ENCODE data around the gene CEP95.

CEP95 gene

DNA sequence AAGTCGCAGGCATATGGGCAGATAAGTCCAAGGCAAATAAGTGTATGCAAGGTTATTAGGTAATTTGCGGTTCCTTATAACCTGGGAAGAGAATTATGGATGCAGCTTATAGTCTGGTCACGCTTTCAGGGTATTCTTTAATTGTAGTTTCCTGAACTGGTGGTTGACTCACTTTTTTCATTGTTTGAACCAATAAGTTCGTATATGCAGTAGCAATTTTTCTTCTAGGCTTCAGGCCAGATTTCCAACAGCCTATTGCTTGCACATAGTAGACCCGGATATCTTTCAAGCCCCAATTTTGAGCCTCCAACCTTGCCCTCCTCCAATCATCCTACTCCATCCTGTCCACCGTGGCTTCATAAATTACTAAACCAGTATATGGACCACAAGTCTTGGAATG lies 12.8 kb downstream of the CEP95 start:
- DNase-seq: no peak

DNA sequence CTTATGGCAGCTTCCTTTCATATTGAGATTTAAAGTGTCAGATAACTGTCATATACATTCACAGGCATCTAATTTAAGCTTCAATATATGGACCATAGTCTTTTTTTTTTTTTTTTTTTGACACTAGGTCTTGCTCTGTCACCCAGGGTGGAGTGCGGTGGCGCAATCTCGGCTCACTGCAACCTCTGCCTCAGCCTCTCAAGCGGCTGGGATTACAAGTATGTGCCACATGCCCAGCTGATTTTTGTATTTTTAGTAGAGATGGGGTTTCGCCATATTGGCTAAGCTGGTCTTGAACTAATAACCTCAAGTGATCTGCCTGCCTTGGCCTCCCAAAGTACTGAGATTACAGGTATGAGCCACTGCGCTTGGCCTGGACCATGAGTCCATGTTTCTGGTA lies 13.6 kb downstream of the CEP95 start:
- no peak for DNase-seq

DNA sequence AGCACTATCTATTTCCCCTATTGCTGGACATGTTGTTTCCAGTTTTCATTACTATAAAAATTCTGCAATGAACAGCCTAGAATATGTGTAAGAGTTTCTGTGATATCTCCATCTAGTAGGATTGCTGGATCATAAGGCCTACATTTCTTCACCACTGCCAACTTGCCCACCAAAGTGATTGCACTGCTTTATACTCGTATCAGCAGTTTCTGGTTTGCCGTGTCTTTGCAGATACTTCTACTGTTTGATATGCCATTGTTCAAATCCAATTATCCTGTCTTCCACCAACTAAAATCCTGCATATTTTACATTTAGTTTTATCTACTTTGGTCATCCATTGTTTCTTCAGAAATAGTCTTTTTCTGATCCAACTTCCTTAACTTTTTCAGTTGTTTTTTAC lies 21.1 kb downstream of the CEP95 start:
- no peak for DNase-seq

DNA sequence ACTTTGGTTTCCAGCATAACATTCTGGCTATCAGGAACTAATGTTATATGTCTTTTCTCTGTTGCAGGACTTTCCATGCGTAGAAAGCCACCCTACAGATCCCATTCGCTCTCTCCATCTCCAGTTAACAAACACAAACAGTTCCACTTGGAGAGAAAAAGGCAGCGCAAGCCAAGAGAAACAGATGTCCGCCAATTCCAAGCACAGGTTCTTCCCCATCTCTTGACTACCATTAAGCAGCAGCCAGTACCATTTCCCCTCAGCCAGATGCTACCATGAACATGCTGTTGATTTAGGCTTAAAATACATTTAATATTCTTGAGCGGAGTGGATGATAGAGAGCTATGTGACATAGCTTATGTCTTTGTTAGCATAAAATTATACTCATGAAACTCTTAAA lies 22.4 kb downstream of the CEP95 start:
- DNase-seq: no peak

DNA sequence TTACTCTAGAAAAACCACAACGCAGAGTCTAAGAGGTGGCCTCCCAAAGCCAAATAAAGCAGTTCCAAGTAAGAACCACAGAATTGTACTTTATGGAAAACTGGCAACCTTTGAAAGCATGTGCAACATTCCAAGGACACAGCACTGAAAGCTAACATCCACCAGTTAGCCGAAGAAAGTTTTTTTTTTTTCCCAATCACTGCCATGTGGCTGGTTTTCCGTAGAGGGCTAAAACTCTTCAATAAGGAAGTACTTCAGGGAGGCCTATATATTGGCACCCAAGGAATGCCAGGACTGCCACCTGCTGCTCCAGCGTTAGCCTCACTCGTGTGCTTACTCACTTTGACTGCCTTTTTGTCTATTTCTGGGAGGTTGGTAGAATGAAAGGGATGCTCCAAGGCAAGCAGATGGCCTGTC lies 25.2 kb downstream of the CEP95 start:
- DNase-seq: no peak

DNA sequence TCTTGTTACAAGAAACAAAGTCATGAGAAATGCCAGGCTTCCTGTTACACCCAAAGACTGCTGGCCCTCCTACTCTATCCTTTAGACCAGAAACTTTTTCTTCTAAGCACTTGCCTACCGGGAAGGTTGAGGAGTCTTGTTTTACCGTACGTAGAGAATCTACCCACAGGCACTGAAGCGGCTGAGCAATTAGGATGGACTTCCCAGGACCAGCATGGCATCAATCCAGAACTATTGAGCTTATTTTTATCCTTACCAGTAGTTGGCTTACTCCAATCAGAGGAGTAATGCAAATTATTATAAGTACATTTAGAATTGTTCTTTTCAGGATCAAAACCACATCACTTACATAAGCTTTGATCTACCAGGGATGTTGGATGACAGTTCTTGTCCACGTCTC lies 25.6 kb downstream of the CEP95 start:
- DNase-seq: no peak

DNA sequence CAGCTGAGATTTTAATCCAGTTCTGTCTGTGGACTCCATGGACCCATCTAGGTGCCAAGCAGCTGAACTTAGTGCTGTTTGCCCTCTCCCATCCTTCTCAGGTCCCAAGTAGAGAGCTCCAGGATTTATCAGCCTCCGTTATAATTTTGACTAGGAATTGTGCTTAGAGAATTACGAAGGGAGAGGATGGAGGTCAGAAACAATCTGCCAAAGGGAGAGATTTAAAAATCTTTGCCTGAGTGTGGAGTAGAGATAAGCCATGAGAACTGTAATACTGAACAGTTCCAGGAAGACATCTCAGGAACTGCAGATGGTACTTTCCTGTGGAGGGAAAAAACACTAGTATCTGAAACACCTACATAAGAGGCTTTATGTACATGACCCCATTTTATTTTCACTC lies 27.0 kb downstream of the CEP95 start:
- no peak for DNase-seq

DNA sequence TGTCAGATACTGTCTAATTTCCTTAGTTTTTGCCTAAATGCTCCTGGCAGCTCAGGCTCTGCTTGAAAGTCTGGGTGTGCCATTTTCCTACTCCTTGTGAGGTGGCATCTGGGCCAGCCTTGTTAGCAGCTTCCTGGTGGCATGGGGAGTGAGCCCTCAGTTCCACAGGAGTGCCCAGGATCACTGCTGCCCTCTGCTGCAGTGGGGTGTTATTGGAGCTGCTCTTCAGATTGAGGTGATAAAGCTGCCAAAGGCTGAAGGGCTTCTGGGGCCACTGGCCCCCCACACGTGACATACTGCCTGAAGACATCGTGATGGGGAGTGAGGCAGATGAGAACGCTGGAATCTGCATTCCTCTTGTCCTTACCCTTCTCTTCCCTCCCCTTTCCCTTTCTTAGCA lies 27.4 kb downstream of the CEP95 start:
- no peak for DNase-seq

DNA sequence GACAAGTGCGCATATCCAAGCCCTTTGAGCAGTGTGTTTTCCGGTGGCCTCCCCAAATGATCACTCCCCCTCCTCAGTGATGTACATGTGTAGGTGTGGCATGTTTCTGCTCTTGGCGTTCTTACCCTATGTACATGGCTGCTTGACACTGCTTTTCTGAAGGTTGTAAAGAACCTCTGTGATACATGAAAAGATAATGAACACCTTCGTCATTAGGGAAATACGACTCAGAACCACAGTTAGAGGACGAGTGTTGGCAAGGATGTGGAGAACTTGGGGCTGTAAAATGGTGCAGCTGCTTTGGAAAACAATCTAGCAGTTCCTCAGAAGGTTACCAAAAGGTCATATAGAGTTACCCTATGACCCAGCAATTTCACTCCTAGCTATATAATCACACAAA lies 28.6 kb downstream of the CEP95 start:
- no peak for DNase-seq

DNA sequence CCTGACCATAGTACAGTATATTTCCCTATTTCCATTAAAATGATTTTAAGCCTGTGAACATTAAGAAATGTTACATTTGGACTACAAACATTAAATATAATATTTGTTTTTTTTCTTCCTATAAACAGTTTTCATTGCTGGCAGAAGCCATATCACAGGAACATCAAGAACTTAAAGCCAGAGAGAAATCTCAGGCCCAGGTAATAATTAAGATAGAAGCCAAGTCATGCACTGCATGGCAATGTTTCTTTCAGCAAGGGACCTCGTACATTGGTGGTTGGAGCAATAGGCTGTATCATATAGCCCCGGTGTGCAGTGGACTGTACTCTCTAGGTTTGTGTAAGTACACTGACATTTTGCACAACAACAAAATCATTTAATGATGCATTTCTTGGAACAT lies 30.1 kb downstream of the CEP95 start:
- DNase-seq: no peak

DNA sequence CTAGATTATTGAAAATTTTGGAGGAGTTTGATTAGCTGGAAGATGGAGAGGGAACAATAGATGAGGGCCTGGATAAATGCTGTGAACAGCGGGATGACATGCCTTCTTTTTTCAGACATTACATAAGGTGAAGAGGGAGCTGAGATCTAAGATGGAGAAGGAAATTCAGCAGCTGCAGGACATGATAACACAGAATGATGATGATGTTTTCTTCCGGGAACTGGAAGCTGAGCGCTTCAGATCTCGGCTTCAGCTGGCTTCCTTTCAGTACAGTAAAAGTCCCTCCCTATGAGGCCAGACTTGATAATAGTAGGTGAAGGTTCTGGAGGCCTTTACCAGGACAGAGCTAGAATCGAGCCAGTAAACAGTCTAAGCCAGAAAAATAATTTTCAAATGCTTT lies 30.7 kb downstream of the CEP95 start:
- no peak for DNase-seq

DNA sequence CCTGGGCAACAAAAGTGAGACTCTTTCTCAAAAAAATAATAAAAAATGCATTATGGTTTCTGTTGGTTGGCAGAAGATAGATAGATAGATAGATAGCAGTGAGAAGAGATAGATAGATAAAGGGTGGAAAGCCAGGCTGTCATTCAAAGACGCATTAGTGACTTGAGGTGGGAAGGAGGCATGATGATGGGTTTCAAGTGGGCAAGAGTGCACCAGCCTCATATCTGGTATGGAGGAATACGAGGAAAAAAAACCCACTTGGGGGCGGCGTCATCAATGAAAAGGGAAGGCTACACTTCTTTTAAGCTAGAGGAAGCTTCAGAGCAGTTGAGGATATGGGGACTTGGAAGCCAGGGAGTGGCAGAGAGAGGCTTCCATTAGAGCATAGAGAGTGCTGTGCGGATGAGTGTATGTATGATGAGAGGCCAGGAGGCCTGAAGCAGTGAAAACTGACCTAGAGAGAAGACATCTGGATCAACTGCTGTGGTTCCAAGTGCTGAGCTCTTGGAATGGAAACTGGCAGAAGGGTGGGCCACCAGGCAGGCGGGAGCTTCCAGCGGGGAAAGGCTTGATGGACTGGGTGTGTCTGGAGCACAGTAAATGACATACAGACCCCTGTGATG lies 31.8 kb downstream of the CEP95 start:
- no peak for DNase-seq

DNA sequence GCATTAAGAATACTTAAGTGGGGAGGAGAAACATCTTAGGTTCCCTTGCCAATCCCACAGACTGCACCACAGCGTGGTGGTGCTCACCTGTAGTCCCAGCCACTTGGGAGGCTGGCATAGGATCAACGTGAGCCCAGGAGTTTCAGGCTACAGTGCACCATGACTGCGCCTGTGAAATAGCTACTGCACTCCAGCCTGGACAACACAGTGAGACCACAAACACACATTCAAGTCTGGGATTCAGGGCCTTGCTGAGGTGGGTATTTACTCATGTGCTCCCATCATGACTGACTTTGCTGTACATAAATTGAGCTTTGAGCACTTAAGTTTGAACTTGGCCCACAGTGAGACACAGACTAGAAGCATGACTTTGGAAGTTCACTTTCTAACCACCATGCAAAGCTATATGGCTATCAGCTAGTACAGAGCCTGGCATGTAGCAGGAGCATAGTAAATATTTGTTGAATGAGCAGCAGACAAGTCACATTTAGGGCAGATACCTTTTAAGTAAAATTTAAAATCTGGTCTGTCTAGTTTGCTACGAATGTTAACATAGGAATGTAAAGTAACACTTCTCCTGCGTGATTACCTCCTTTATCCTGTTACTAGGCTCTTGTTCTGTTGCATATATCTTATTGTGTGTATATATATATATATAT lies 33.5 kb downstream of the CEP95 start:
- DNase-seq: no peak

DNA sequence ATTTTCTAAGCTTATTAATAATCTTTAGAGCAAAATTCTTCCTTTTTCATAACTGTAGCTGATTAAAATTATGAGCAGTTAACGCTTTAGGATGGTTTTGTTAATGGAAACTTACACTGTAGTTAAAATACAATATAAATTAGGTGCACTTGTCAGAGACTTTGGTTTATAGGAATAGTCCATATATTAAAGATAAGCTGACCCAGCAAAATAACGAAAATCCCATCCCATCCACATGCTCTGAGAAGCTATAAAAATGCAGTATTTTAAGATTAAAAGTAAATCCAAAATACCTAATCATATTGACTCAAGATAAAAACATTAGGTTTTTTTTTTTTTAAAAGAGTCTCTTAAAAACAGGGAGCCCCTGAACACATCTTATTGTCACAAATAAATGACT lies 38.0 kb downstream of the CEP95 start:
- DNase-seq: no peak

DNA sequence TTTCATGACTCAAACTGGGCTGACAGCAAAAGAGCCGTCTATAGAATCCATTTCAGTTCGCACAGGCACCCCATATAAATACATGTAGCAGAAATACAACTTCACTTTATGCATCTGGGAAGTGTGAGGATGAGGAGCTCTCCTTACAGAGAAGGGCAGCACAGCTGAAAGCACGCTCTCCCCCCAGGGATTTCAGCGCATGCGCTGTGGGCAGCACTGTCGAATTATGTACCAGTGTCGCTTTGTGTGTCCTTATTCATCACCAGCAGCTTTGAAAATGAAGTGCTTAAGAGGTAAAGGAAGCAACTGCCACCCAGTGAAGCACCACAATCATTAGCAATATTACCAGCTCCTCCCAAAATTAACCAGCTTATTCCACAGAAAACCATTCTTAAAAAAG lies 39.9 kb downstream of the CEP95 start:
- peak; percentile 39 for DNase-seq

DNA sequence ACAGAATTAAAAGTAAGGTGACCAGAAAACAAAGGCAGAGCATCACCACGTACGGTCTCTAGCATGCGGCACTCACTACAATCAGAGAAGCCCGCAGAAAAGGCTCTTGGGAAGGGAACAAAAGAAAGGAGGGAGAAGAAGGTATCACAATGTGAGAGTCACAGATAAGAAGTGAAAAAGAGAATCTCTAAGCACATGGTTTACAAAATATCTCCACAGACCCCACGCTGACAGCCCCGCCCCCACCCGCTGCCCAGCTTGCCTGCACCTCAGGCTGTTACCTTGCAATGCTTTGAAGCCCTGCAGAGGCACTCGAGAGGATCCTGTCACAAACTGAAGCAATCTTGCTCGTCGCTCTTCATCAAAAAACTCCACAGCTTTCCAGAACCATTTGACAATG lies 40.5 kb downstream of the CEP95 start:
- no peak for DNase-seq

DNA sequence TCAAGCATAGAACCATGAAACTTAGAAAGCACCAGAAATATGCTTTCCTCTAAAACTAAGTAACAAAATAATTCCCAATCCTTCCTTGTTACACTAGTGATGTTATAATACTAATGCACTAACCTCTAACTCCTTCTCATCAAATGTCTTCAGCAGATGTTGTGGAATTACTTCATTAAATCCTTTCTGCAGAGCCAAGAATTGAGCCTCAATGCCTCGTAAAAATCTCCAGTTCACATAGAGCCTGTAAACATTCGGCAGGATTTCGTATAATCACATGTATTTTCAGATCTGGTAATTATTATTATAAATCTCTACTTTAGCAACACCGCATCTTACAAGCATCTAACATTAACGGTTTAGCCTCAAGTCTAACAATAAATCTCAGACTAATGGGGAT lies 44.7 kb downstream of the CEP95 start:
- no peak for DNase-seq

DNA sequence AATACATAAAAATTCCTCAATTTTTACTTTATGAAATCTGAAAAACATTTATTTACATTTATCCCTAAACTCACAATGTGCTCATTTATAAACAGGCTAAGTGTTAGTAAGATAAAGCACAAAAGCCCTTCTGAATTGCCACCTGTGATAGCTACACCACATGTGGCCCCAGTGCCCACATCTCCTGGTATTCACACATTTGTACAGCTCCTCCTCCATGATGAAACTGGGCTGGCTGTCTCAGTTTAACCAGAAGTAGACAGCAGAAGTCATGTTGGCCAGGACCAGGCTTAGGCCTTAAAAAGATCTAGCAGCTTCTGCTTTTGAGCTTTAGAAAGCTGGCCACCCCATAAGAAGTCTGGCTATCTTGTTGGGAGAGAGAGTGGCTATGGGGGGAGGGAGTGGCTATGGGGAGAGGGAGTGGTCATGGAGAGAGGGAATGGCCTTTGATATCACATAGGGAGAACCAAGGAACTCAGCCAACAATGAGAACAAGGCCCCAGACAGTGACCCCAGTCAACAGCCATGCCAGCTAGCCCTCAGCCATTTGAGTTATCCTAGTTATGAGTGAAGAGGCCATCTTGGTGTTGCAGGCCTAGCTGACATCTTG lies 47.4 kb downstream of the CEP95 start:
- DNase-seq: no peak

DNA sequence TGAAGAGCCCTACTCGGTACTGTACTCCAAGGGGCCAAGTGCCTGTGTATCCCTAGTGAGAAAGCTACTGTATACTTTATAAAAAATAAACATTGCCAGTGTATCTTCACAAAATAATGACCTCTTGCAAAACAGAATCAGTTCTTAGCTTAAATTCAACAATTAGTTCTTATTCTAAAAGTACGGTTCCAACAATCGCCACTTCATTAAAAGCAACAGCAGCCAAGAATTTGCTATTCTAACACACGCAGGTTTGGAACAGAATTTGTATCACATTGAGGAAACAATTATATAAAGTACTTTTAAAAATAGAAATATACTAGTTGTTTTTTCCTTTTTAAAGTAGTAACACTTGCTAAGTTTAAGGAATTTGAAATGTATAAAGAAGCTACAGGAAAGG lies 48.5 kb downstream of the CEP95 start:
- DNase-seq: no peak

DNA sequence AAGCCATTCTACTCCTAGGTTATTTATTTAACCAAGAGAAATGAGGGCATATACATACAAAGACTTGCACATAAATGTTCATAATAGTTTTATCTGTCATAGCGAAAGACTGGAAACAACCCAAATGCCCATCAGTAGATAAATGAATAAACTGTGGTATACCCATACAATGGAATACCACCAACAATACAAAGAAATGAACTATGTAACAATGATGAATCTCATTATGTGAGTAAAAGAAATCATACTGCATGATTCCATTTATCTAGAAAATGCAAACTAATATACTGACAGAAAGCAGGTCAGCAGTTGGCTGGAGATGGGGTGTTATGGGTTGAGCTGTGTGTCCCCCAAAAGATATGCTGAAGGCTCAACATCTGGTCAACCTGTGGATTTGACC lies 57.3 kb downstream of the CEP95 start:
- no peak for DNase-seq

DNA sequence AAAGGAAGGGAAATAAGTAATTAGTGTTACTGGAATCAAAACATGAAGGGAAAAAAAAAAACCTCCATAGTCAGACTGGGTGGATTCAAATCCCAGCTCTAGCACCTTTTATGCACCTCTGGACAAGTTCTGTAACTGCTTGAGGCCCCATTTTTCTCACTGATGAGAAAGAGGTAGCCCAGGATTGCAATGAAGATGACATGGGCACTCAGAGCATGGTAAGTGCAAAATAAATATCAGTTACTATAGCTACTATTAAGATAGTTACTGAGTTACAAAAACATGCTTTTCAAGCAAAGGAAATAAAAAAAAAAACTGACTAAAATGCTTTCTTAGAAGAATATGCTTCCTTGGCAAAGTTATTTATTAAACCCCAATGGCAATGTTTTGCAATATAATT lies 58.8 kb downstream of the CEP95 start:
- no peak for DNase-seq

DNA sequence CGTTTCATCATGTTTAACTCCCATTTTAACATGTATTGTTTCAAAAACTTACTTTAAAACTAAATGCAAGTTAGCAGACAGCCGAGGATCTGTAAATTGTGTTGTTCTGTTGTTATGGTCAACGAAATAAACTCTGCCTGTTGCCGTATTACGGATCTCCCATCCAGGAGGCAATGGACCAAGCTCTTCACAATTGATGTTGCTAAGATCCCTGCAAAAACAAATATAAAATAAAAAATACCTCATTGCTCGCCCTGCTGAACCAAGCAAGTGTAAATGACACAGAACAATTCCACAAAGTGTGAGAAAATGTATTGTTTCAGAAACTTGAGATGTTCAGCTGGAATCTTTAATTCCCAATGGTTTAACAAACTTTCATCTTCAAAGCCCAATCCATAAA lies 65.0 kb downstream of the CEP95 start:
- no peak for DNase-seq

DNA sequence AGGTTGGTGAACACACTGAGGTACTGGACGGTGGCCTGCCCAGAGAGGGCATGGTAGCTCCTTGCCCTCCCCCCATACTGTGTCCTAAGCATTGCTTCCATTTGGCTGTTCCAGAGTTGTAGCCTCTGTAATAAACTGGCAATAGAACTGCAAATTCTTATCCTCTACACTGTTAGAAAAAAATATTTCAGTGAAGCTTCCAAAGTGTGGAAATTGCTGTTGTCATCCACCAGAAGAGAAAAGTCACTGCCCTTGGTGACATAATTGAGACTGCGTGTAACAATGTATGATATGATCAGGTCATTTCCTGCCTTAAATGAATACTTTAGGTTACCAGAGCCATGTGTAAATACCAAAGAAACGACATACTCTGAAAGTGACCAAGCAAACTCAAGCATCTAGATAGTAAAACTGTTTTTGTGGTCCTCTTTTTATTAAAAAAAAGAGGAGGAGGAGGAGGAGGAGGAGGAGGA lies 65.9 kb downstream of the CEP95 start:
- DNase-seq: no peak

DNA sequence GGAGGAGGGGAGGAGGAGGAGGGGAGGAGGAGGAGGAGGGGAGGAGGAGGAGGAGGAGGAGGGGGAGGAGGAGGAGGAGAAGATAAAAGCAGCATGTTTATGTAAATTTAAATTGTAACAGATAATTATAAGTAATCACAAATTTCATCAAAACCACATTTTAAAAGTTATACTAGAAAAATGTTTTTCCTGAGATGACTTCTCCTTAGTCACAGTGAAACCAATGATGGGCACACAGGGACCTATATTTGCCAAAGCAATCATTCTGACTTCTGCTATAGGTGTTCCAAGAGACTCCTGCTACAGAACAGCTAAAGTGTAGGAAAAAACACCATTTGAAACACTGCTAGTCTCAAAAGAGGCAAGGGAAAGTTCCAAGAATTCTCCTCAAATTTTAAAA lies 66.4 kb downstream of the CEP95 start:
- DNase-seq: no peak

DNA sequence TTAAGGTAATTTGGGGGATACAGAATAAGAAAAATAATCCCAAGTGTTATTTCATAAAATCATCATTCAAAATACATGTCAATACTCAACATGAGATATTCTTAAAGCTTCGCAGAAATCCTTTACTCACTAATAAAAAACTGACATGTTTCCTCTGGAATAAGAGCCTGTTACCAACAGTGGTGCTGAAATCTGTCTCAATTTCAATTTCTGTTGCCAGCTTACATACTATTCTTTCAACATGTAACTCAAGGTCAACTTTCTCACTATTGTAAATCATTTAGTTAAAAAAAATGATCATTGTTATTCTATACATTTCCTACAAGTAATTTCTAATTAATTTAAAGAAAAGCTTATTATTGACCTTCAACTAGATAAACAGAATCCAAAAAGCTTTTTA lies 67.9 kb downstream of the CEP95 start:
- no peak for DNase-seq
